GM12891 (cell line): ENCODE data around the gene SYNCRIP. TPM values are rescaled to one million over a fixed set of nuclear protein-coding genes. Genes with fewer than 3 reads are reported as not detected.
"Not testable (repeated sequence)": the region's sequence is repeated elsewhere in the genome, so short reads cannot be mapped to it uniquely, and the experiment has no call there.

Experiments
- DNase-seq: peaks from one replicate; pipeline ENCODE4 v3.0.0; 2011; ENCODE audit warnings: low spot score; ENCODE audit not compliant: insufficient read length
- FAIRE-seq: peaks from 2 replicates; lab custom pipeline; 2011; peaks lifted over from hg19 to GRCh38; lab: Jason Lieb, UNC
- PAX5 ChIP-seq: IDR thresholded peaks from 2 replicates; pipeline ENCODE4 v1.6.1; 2011; ENCODE audit warnings: low read length, moderate library complexity, mild to moderate bottlenecking; ENCODE audit not compliant: insufficient read depth, severe bottlenecking
- POLR2A ChIP-seq: IDR thresholded peaks from 2 replicates; pipeline ENCODE4 v1.6.1; 2011; ENCODE audit warnings: low read depth, low read length, control low read depth
- POLR2AphosphoS5 ChIP-seq: IDR thresholded peaks from 2 replicates; pipeline ENCODE4 v1.6.1; 2011; ENCODE audit warnings: low read depth, low read length, control low read depth
- POU2F2 ChIP-seq: IDR thresholded peaks from 2 replicates; pipeline ENCODE4 v1.6.1; 2011; ENCODE audit warnings: low read depth, mild to moderate bottlenecking, control low read depth, low read length, moderate library complexity
- SPI1 ChIP-seq: IDR thresholded peaks from 2 replicates; pipeline ENCODE4 v1.6.1; 2011; ENCODE audit warnings: low read depth, low read length, control low read depth
- TAF1 ChIP-seq: IDR thresholded peaks from 2 replicates; pipeline ENCODE4 v1.6.1; 2011; ENCODE audit warnings: low read depth, low read length, control low read depth
- polyA plus RNA-seq: library from polyadenylated mRNA; unstranded; fragments of >200 nt; gene quantifications from one replicate; pipeline ENCODE4 v1.2.1, GENCODE V29; 2012; ENCODE audit warnings: low read depth, missing spikeins, inconsistent platforms; ENCODE audit not compliant: missing spikeins

Gene SYNCRIP
- polyA plus RNA-seq, result 63.3 TPM

- TF ChIP-seq POLR2AphosphoS5 (peak; percentile 92), POLR2A (peak; percentile 95), TAF1 (peak; percentile 67), SPI1 (peak; percentile 17; the same call in 1 of the 2 replicates), PAX5 (no peak), POU2F2 (peak; percentile 44)
- DNase-seq, result peak; percentile 80
- FAIRE-seq, result peak; percentile 98
Observed at GRCh38 chr6:85642774-85643536, at the start of gene SYNCRIP. Gene SYNCRIP (minus strand): TSS chr6:85642886. CDS start chr6:85641439, 1,447 bp downstream.

DNA sequence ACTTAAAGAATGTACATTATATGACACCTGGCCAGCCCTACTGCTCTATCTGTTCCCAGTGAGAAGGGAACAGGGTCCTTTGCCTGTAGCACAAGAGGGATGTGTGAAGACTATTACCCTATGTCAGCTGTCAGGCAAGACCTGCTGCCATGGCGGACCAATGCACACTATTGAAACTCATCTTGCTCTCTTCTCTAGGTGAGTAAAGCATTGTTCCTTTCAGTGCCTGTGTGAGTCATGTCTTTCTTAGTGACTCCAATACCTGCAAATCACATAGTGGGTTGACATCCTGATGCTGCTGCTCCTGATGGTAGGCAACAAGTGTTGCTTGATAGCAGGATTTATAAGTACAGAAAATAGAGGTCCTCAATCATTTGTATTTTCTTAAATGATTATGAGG lies 48.8 kb upstream of the SYNCRIP start:
- DNase-seq, result no peak
- TF ChIP-seq TAF1 (no peak), POLR2AphosphoS5 (no peak), PAX5 (no peak), POLR2A (no peak), POU2F2 (no peak), SPI1 (no peak)
- no peak for FAIRE-seq

DNA sequence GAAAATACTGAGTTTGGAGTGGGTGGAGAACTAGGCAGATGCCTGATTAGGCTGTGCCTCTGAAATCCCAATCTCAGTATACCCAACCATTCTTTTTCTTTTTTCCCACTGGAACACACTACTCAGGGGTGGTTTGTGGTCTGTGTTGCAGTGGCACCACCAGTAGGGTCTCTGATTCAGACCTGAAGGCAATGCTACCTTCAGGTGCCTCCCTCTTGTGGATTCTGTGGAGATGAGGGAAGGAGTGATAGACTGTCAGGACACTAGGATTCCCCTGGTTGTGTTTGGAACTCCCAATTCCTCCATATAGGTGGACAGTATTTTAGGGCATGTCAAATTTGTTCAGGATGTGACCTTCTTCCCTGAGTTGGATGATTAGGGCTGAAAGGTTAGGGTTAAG lies 47.4 kb upstream of the SYNCRIP start:
- no peak for DNase-seq
- FAIRE-seq, result no peak
- TF ChIP-seq PAX5, result no peak

- DNase-seq (no peak), FAIRE-seq (no peak)
- TF ChIP-seq POLR2A, result no peak
- no peak for TF ChIP-seq PAX5
- no peak for TF ChIP-seq TAF1
- TF ChIP-seq POLR2AphosphoS5, result no peak
- TF ChIP-seq POU2F2, result no peak
- TF ChIP-seq SPI1, result no peak
Observed at GRCh38 chr6:85685713-85686112, 43.0 kb upstream of the SYNCRIP start.

DNA sequence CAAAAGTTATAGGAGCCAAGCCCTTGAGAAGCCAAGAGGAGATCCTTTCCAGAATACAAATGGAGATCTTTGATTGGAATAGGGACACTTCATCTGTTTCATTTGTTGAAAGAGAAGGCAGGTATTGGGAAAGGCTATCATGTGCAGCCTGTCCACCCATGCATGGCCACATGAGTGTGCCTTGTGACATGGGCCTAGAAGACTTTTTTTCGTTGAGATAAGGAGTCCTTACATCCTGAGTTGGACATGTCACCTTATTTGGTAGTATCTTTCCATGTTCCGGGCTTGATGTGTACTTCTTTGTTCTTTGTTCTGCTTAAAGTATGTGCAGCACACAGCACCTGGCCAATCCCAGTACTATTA lies 42.1 kb upstream of the SYNCRIP start:
- no peak for TF ChIP-seq POLR2A
- no peak for TF ChIP-seq POLR2AphosphoS5
- TF ChIP-seq PAX5, result no peak
- no peak for TF ChIP-seq TAF1
- TF ChIP-seq POU2F2, result no peak
- no peak for TF ChIP-seq SPI1
- DNase-seq (no peak), FAIRE-seq (no peak)

DNA sequence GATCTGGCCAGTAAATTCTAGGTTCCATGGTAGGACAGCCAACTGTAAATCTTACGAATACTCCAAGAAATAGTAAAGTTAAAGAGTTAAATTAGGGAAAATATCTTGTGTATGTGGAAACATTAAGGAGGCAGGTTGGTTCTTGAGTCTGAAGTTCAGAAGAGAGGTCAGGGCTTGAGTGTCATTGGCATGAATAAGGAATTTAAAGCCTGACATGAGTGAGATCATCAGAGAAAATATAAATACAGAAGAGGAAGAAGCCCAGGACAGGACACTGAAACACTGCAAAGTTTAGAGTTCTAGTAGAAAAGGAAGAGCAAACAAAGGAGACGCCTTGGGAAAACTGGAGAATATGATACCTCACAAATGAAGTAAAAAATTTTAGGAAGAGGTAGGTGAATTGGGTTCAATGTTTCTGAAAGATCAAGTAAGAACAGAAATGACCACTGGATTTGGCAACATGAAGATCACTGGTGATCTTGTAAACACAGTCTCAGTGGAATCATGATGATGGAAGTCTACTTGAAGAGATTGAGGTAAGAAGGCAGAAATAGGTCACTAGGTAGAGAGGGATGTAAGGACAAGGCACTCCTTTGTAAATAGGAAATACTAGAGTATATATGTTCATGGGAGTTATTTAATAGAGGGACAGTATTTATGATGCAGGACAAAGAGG lies 41.6 kb upstream of the SYNCRIP start:
- no peak for FAIRE-seq
- TF ChIP-seq PAX5 (no peak), POU2F2 (no peak), POLR2A (no peak), TAF1 (no peak), SPI1 (no peak), POLR2AphosphoS5 (no peak)

GRCh38 chr6:85681899-85682298 lies 39.2 kb upstream of the SYNCRIP start:
- DNase-seq, FAIRE-seq: not testable (repeated sequence)

More for the DNA sequence above, 41.6 kb upstream of the SYNCRIP start:
- DNase-seq, result no peak

DNA sequence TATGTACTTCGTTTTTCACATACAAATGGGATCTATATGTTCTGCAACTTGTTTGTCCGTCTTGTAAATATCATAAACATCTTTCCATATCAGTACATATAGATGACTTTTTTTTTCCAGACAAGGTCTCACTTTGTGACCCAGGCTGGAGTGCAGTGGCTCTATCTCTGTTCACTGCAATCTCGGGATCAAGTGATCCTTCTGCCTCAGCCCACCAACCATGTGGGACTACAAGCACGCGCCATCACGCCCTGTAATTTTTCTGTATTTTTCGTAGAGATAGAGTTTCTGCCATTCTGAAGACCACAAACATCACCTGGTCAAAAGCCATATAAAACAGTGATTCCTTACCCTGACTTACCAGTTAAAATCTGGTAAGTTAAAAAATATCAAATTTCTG lies 37.7 kb upstream of the SYNCRIP start:
- DNase-seq, result no peak
- no peak for FAIRE-seq
- TF ChIP-seq POU2F2, result no peak
- TF ChIP-seq TAF1, result no peak
- no peak for TF ChIP-seq SPI1
- TF ChIP-seq POLR2AphosphoS5, result no peak
- no peak for TF ChIP-seq POLR2A
- TF ChIP-seq PAX5, result no peak

DNA sequence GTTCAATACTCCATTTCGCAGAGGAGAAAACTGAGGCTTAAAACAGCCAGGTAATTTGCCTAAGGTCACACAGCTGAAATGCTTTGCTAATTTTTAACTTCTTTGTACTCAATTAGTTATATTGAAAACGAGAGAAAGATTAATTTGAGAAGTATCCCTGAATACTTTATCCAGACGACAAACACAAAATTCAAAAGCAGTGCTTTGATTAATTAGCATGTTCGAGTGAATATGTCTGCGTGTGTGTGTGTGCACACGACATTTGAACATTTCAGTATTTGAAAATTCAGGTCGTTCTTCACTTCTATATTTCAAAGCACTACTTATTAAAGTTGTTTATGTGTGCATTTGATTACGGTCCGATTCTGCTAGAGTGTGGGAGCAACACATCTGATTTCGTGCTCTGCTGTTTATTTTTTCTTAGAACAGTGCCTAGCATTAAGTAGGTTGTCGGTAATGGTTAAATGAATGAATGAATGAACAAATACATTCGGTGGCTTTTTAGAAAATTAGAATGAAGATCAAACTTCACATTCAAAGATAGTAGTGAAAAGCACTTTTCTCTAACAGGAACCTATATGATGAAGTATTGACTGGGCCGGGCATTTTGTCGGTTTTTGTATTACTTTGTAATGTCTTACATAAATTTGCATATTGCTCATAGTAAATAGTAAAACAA lies 36.9 kb upstream of the SYNCRIP start:
- TF ChIP-seq PAX5 (no peak), SPI1 (no peak), POU2F2 (no peak), TAF1 (no peak), POLR2A (no peak), POLR2AphosphoS5 (no peak)
- no peak for DNase-seq
- no peak for FAIRE-seq
